ENCODE results near the gene ZCCHC7.
A peak's percentile ranks its signal among the peaks of the same experiment; 100 is the strongest.

Gene ZCCHC7

GRCh38 chr9:37292896-37293295 is 172.5 kb downstream of the ZCCHC7 start:
- no peaks in the 10 kb centered on the region for H3K27me3 ChIP-seq (ENCODE audit: insufficient read depth, low read depth, severe bottlenecking)
- no peaks in the 10 kb centered on the region for H3K36me3 ChIP-seq
- no peak overlapping the region for H3K4me3 ChIP-seq (ENCODE audit: low read depth, low read length)
- H3K27ac ChIP-seq = no peak overlapping the region
- DNase-seq = no peak
- no peaks in the 10 kb centered on the region for H3K9me3 ChIP-seq (ENCODE audit: severe bottlenecking)
- TF ChIP-seq, protein P1, sequence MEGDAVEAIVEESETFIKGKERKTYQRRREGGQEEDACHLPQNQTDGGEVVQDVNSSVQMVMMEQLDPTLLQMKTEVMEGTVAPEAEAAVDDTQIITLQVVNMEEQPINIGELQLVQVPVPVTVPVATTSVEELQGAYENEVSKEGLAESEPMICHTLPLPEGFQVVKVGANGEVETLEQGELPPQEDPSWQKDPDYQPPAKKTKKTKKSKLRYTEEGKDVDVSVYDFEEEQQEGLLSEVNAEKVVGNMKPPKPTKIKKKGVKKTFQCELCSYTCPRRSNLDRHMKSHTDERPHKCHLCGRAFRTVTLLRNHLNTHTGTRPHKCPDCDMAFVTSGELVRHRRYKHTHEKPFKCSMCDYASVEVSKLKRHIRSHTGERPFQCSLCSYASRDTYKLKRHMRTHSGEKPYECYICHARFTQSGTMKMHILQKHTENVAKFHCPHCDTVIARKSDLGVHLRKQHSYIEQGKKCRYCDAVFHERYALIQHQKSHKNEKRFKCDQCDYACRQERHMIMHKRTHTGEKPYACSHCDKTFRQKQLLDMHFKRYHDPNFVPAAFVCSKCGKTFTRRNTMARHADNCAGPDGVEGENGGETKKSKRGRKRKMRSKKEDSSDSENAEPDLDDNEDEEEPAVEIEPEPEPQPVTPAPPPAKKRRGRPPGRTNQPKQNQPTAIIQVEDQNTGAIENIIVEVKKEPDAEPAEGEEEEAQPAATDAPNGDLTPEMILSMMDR (IDR thresholded peaks at IDR 0.05; ENCODE audit: low read depth, low read length) = no peak

DNA sequence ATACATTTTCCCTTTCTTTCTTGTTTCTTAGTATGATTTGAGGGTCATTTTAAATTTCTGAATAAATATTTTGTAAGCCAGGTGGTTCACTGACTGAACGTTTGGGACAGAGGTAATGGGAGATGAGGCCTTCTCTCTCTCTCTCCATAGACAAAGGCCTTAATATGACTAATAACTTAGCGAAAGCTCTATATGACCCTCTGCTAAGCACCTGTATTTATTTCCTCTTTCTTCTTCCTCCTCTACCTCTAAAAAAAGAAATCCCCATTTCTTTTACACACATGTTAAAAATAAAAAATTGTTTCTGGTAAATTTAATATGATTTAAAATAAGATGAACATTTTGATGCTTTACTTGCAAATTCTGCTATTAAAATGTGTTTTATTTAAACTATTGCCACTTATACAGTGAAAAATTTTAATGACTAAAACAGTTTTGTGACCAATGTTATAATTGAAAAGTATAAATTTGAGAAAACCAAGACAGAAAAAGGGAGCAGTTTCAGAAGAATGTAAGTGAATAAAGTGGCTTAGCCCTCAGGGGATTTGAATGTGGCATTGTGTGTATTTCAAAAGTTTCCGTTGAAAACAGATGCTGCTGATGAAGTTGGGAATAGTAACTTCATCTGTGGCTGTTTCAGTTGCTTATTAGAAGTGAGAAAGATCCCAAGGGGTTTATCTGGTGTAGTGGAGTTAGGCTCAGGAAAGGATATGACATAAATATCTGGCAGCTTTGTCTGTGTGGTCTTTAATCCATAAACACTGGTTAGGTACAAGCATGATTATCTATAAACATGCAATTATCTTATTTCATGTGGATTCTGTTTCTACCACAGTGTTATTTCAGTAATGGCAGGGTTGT is 173.5 kb downstream of the ZCCHC7 start:
- peak overlapping the region; percentile 38 for H3K27ac ChIP-seq
- TF ChIP-seq, protein P1 (IDR thresholded peaks at IDR 0.05; ENCODE audit: low read depth, low read length) = no peak
- no peak for DNase-seq

DNA sequence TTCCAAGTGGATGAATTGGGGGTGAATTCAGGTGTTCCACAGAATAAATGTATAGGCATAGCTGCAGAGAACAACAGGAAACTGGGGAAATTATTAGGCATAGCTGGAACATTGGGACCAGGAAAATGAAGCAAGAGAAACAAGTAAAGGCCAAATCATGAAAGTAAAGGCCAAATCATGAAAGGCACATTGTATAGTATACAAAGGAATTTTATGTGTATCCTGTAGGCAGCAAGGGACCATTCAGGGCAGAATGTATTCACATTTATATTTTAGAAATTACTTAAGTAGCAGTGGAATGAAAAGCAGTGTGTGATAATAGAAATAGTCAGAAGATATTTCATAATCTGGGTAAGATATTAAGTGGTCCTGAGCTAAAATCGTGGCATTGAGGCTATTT is 174.8 kb downstream of the ZCCHC7 start:
- DNase-seq = no peak
- Histone ChIP-seq H3K27ac (no peak overlapping the region), H3K27me3 (ENCODE audit: insufficient read depth, low read depth, severe bottlenecking) (no peaks in the 10 kb centered on the region), H3K9me3 (ENCODE audit: severe bottlenecking) (no peaks in the 10 kb centered on the region), H3K36me3 (no peaks in the 10 kb centered on the region), H3K4me3 (ENCODE audit: low read depth, low read length) (no peak overlapping the region)
- TF ChIP-seq, protein P1 (IDR thresholded peaks at IDR 0.05; ENCODE audit: low read depth, low read length) = no peak

More for the DNA sequence above, 173.5 kb downstream of the ZCCHC7 start:
- no peak overlapping the region for H3K4me3 ChIP-seq (ENCODE audit: low read depth, low read length)
- no peaks in the 10 kb centered on the region for H3K27me3 ChIP-seq (ENCODE audit: insufficient read depth, low read depth, severe bottlenecking)
- no peaks in the 10 kb centered on the region for H3K36me3 ChIP-seq
- no peaks in the 10 kb centered on the region for H3K9me3 ChIP-seq (ENCODE audit: severe bottlenecking)

DNA sequence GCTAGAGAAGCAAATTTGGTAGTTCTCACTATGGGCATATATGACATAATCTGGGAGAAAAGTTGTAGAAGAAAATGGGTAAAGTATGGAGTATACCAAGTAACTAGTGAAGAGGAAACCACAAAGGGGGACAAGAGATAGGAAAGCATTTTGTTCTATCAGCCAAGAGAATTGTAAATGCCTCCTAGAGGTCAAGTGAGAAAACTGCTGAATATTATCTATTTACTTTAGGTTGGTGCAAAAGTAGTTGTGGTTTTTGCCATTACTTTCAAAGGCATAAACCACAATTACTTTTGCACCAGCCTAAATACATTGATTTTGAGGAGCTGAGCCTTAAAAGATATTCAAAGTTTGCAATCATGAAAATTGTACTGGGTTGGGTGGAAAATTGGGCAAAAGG is 175.4 kb downstream of the ZCCHC7 start:
- Histone ChIP-seq H3K27ac (no peak overlapping the region), H3K27me3 (ENCODE audit: insufficient read depth, low read depth, severe bottlenecking) (no peaks in the 10 kb centered on the region), H3K9me3 (ENCODE audit: severe bottlenecking) (no peaks in the 10 kb centered on the region), H3K36me3 (no peaks in the 10 kb centered on the region), H3K4me3 (ENCODE audit: low read depth, low read length) (no peak overlapping the region)
- TF ChIP-seq, protein P1 (IDR thresholded peaks at IDR 0.05; ENCODE audit: low read depth, low read length) = no peak
- no peak for DNase-seq

DNA sequence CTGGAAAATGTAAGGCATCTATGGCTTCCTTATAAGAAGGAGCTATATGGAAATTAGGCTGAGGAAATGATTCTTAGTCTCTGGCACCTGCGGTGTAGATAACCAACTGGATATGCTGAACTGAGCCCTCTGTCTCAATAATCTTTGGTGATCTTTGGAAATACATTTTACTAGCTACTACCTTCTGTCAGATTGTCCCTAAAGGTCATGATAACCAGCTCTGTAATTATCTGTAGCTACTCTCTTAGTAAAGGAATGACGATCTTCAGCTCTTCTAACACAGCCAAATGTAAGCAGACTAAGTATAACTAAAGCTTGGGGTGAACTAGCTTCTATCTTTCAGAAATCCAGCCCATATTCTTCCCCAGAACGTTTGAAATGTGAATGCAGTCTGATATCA is 177.2 kb downstream of the ZCCHC7 start:
- Histone ChIP-seq H3K36me3 (no peaks in the 10 kb centered on the region), H3K27me3 (ENCODE audit: insufficient read depth, low read depth, severe bottlenecking) (no peaks in the 10 kb centered on the region), H3K4me3 (ENCODE audit: low read depth, low read length) (no peak overlapping the region), H3K9me3 (ENCODE audit: severe bottlenecking) (no peaks in the 10 kb centered on the region), H3K27ac (no peak overlapping the region)
- TF ChIP-seq, protein P1 (IDR thresholded peaks at IDR 0.05; ENCODE audit: low read depth, low read length) = no peak
- no peak for DNase-seq
